Measurements from ENCODE around the gene KRTAP5-3.
A peak's percentile ranks its signal among the peaks of the same experiment; 100 is the strongest.
"Not testable (repeated sequence)": the region's sequence is repeated elsewhere in the genome, so short reads cannot be mapped to it uniquely, and the experiment has no call there.

The KRTAP5-3 gene, protein sequence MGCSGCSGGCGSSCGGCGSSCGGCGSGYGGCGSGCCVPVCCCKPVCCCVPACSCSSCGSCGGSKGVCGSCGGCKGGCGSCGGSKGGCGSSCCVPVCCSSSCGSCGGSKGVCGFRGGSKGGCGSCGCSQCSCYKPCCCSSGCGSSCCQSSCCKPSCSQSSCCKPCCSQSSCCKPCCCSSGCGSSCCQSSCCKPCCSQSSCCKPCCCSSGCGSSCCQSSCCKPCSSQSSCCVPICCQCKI

DNA sequence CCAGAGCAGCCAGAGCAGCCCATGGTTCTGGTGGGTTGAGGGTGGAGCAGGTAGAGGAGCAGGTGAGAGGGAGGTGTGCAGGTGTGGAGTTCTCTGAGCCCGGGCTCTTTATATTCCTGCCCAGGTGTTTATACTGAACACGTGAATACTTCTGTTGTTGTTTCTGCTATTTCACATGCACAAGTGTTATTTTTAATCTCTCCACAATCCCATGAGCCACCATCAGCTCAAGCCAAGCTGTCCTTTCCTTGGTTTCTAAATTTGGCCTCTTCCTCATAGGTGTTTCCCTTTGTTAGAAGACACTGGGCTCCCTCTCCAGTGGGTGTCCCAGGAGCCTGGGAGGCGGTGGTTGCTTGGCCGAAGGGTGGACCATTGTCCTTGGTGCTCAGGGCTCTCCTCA is at the start of gene KRTAP5-3:
Gene KRTAP5-3 (minus strand): TSS at position 101 of the 400 bp plus-strand sequence. CDS start 78 bp downstream, at position 23.
- DNase-seq, result no peak

DNA sequence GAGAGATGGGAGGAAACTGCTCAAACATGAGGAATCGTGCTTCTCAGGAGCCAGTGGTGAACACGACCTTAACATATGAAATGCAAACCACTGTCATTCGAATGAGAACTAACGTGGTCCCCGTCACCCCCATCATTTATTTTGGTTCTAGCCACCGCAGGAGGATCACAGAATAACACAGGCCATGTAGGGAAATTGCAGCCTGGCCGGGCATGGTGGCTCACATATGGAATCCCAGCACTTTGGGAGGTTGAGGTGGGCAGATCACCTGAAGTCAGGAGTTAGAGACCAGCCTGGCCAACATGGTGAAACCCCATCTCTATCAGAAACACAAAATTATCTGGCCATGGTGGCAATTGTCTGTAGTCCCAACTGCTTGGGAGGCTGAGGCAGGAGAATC is 48.4 kb upstream of the KRTAP5-3 start:
- no peak for DNase-seq

DNA sequence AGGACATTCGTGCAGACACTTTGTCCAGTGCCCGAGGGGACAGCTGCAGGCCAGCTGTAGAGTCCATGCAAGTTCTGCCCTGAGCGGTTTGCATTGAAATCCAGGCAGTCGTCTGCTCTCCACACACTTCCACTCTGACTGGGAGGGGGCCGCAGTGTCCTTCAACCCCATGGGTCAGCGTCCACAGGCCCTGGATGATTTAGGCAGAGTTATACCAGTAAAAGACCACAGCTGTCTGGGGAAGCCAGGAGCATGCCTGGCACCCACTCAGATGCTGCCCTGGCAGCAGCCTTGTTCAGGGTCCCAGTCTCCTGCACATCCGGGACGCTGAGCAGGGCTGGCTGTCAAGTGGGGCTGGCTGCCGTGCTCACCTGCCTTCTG is 47.8 kb upstream of the KRTAP5-3 start:
- no peak for DNase-seq

DNA sequence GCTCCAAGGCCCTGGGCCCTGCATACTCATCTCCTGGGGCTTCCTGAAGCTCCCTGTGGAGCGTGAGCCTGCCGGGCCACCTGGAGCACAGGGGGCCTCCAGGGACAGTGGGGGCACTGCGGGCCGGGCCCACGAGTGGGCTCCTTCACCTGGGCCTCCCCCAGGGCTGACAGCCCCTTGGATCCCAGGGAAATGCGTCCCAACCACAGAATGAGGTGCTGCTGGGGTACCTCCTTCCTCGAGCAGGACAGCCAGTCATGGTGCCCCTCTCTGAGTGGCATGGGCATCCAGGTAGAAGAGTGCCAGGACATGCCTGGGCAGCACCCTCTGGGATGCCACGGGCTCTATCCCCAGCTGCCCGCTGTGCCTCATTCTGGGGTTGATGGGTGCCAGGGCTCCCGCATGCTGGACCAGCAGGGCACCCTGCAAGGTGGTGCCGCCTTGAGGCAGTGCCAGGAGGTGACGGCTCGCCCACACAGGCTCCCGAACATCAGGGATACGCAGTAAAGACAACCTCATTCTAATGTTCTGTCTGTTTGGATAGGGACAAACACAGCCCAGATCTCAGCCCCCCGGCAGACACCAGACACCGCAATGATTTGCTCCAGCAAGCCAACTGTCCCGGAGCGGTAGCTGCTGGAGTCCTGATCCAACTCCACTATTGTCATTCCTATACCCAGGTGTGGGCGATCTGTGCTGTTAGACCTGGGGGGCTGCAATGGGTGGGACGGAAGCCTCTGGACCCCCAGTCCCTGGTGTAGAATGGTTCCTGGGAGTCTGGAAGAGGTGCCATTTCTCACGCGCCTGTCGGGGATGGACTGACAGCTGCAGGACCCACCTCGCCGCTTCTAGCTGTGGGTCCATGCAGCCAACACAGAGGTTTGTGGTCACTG is 47.2 kb upstream of the KRTAP5-3 start:
- no peak for DNase-seq

DNA sequence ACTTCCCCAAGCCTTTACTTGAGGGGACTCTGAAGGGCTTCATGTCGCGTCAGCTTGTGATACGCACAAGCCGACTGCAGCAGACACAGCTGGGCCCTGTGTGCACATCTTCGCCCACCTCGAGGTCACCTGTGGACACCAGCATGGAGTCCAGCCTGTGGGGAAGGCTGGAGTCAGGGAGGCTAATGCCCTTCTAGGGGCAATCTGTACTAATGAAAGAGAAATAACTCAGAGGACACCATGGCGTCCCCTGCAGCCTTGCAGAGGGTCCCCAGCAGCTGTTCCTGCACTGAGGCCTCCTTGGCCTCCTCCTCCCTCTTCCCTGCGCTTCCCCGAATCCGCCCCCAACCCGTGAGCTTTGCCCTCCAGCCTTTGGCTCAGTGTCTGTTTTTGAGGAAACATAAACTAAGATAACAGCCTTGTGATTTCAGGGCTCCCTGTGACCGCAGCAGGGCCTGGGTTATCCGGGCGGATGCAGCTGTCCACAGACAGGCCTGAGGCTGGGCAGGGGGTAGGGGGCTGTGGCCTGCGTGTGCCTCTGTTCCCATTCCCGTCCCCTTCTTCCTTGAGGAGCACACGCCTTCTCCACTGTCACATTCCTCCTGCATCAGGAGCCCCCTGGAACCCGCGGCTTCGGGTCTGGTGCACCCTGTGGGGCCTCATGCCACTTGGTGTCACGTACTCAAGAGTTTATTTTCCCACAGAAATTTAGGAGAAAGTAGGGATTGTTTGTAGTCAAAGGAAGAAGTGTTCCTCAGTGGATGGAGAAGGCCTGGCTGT is 46.3 kb upstream of the KRTAP5-3 start:
- no peak for DNase-seq

DNA sequence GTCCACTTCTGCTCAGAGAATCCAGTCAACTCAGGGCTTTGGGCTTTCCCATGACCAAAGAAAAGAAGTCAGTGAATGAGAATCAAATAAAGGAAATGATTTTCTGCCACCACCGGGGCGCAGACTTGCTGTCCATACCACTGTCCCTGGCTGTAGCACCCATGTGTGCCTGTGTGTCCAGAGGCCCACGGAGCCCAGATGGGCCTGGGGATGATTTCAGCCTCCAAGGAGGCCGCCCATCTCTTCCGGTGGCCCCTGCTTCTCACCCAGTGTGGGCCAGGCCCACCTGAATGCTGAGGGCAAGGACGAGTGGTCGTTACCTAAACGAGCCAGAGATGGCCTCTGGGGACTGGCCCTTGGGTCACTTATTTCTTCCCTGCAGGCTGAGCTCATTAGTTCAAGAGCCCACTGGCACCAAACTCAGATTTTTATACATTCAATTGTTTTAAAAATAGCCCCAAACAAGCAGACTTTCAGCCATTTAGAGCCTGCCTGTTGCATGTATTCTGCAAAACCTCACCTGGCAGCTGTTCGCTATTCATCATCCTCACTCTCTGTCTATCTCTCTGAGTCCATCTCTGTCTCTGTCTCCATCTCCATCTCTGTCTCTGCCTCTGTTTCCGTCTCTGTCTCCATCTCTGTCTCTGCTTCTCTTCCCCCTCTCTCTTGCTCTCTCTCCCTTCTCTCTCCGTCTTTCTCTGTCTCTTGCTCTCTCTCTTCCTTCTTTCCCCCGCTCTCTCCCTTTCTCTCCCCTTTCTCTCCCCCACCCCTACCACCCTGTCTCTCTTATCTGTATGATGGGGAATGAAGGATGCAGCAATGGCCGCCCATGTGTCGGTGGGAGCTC is 45.5 kb upstream of the KRTAP5-3 start:
- no peak for DNase-seq

DNA sequence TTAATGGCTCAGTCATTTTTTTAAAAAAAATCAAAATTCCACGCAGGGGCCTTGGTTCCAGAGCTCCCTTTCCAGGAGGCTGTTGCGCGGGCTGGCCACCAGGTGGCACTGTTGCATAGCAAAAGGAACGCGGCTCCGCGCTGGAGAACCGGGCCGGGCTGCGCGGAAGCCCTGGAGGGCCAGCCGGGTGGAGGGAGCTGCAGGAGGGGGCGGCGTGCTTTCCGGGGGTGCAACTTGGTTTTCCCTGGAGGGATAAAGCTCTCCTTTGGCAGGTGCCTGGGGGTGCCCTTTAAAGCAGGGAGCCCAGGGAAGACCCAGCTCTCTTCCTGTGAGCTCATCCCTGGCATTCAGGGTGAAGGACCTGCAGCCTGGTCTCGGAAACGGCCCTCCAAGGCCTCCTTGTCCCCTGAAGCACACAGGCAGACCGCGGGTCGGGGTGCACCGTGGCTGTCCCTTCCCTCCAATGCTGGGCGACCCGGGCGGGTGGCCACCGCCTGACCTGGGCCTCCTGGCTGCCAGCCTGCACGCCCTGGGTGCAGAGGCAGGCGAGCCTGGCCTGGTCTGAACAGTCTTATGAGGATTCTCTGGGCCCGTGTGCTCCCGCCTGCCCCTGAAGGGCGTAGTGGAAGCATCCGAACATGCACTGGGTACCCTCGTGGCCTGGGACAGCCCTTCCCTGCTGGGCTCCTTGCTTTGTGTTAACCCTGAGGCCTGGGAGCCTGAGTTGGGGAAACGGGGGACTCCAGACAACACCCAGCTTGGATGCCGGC is 44.7 kb upstream of the KRTAP5-3 start:
- DNase-seq, result peak; percentile 78

DNA sequence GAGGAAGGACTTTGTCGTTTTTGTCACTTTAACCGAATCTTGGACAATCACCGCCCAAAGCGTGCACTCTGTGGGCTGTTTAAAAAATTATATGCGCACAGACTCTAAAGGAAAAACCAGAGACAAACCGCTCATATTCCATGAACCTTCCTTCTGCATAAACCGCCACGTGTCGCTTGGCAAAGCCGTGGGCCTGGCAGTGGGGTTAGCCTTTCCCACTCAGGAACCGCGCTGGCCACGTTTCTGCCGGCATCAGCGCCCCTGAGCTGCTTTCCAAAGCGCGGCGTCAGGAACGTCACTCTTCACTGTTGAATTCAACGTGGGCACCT is 44.1 kb upstream of the KRTAP5-3 start:
- no peak for DNase-seq

DNA sequence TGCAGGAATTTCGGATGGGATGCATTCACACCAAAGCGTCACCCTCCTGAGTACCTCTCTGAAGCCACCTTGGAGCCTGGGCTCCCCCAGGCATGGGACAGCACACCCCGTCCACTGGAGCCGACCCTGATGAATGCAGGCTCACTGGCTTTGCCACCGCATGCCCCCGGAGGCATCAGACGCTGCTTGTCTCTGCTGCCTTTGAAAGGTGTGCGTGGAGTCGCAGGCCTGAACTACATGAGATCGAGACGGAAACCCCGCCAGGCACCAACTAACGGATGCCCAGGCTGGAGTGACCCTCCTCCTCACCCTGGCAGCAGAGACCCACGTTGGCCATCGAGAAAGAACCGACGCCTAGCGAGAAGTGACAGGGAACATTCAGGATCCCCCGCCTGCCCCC is 43.8 kb upstream of the KRTAP5-3 start:
- DNase-seq, result no peak

DNA sequence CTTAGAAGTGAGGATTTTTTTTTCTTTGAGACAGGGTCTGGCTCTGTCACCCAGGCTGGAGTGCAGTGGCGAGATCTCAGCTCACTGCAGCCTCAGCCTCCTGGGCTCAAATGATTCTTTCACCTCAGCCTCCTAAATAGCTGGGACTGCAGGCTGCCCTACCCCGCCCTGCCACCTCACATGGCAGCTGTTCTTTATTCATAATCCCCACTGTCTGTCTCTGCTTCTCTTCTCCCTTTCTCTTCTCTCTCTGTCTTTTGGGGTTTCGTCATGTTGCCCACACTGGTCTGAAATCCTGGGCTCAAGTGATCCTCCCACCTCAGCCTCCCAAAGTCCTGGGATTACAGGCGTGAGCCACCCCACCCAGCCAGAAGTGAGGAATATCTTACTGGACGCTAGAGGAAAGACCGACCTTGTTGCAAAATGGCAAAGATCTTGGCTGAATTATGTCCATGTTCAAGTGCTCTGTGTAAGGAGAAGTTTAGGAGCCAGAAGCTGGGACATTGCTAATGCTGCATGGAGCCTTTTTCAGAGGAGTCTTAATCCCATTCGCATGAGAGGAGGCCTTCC is 43.2 kb upstream of the KRTAP5-3 start:
- DNase-seq, result no peak

DNA sequence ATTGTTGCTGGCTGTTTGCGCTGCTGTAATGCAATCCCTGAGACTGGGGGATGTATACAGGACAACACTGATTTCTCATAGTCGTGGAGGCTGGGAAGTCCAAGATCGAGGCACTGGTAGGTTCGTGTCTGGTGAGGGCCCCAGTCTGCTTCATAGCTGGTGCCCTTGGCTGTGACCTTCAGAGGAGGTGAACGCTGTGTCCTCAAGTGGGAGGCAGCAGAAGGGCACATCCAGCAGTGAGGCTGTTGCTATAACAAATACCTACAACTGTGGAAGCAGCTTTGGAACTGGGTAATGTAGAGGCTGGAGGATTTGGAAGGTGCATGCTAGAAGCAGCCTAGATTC is 42.6 kb upstream of the KRTAP5-3 start:
- DNase-seq, result no peak

DNA sequence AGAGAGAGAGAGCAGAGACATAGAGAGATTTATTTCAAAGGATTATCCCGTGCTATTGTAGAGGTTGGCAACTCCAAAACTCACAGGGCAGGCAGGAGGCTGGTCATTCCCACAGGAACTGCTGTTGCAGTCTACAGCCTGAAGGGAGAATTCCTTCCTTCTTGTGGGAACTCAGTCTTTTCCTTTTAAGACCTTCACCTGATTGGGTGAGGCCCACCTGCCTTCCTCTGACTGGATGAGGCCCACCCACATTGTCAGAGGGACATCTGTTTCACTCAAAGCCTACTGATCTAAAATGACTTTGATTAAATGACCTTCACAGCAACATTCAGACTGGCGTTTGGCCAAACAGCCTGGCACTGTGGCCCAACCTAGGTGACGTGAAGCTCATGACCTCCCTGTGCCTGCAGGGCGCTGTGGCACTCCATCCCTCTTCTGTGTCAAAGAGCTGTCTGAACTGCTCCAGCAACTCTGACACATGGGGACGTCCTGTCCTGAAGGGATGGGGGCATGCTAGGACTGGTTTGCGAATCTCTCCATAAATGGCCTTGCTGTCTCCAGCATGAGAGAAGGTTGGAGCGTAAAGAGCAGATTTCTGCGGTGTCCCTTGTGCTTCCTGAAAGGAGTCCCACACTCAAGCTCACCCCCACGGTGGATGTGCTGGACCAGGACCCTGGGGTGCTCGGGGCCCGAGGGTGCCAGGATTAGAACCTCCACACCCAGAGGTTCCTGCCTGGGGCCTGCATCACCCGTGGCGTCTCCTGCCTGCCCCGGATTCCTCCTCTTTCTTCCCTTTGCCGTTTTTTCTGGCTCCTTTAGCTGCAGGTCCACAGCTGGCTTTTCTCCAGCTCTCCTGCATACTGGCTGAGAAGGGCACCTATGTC is 42.0 kb upstream of the KRTAP5-3 start:
- DNase-seq, result no peak

DNA sequence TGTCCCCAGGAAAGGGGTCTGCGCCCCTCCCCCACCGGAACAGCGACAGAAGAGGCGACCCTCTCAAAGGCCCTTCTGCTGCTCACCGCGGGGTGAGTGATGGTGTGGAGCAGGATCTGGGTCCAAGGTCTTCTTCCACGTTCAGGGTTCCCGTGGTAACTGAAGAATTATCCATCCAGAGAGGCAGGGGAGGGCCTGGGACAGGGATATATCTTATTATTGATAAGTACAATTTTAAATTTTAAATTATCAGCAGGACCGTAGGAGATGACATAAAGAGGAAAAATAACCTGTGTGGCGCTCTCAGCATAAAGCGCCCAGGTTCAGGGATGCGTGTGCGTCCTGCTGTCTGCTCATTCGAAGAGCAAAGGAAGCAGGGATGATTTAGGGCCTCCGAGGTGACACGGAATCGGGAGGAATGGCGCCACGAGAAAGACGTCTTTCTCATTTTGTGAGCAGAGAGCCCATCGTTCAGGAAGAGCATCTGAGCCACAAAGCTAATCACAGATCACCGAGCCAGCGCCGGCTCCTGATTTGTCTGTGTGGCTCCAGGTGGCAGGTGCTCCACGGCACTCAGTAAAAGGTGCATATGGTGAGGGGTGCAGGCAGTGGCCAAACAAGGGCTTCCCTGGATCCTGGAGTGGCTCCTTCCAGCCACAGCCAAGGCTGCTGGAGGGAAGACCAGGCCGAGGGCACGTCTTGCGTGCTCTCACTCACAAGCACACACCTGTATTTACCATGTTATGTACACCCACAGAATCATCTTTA is 40.6 kb upstream of the KRTAP5-3 start:
- no peak for DNase-seq

DNA sequence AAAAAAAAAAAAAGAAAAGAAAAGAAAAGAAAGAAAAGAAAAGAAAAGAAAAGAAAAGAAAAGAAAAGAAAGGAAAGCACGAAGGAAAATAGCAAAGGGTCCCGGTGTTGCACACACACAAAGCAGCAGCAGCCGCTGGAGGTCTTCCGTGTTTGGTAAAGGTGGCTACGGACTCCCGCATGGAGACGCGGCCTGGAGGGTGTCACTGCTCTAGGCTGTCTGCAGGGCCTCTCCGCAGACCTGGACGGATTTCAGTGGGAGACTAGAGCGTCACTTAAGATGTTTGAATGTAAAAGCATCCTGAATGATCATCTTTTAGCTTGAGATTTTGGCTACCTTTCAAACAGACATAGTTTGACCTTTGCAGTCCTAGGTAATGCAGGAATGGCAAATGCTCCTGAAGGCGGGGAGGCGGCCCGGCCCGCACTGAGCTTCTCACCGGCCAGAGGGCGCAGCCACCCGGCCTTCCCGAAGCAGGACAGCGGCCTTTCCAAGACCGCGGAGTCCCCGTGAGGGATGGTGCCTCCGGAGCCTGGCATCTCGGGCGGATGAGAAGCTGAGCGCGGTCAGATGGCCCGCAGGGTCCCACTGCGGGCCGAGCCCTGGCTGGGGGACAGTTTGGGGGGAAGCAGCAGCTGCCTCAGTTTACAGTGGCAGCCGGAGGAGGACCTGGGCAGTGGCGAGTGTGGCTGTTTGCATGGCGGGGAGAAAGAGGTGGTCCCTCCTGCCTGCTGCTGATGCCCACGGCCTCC is 39.8 kb upstream of the KRTAP5-3 start:
- no peak for DNase-seq

DNA sequence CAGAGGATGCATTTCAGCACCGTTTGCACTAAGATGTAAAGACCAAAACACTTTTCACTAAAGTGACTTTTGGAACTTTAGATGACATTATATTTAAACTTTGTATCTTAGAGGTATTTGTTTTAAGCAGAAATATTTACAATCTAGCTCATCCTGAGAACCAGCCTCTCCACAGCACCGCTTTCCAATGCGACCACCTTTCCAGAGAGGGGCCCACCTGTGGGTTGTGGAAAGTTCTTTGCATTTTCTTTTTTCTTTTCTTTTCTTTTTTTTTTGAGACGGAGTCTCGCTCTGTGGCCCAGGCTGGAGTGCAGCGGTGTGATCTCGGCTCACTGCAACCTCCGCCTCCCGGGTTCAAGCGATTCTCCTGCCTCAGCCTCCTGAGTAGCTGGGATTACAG is 38.3 kb upstream of the KRTAP5-3 start:
- DNase-seq, result not testable (repeated sequence)

DNA sequence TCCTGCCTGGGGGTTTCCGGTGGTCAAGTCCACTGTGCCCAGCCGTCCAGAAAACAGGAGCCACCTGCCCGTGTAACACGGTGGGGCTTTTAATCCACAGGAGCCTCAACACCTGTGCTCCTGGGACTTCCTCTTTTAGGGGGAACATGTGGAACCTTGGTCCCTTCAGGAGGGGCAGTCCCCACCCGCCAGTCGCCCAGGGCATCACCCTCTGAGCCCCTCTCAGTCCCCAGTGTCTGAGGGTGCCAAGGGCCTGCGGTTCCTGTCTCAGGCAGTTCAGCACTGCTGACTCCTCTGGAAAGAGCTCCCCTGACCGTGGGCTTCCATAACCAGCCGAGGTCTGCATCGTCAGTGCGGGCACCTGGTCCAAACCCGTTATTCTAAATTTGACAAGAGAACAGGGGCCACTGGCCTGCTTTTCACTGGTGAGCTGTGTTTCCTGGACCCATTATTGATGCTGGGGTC is 37.1 kb upstream of the KRTAP5-3 start:
- DNase-seq, result no peak

DNA sequence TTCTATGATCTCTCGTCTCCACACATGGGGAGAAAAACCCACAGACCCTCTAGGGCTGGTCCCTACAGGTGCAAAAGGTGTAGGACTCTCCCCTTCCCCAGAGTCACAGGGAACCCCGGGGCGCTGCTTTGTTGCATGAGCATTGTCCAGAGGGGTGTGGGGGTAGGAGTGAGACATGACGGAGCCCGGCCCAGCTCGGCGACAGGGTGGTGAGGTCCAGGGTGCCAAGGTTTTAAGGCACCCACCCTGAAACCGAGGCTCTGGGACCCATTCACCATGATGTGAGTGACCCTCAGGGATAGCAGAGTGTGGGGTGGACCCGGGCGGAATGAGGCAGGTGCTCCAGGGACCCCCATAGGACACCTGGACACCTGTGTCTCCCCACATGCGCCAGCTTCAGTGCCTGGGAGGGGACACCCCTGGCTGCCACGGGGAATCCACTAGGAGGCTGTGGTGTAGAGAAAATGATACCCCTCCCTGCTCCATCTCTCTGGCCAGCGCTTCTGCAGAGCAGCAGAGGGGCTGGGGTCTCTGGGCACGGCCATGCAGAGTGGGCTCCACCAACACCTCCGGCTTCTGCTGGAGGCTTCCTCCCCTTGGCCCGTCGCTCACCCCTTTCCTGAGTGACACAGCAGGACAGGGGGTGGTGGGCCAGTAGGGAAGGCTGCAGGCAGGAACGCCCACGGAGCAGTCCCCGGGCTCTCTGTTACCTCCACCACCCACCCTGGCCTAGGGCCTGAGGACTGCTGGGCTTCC is 36.5 kb upstream of the KRTAP5-3 start:
- DNase-seq, result no peak

DNA sequence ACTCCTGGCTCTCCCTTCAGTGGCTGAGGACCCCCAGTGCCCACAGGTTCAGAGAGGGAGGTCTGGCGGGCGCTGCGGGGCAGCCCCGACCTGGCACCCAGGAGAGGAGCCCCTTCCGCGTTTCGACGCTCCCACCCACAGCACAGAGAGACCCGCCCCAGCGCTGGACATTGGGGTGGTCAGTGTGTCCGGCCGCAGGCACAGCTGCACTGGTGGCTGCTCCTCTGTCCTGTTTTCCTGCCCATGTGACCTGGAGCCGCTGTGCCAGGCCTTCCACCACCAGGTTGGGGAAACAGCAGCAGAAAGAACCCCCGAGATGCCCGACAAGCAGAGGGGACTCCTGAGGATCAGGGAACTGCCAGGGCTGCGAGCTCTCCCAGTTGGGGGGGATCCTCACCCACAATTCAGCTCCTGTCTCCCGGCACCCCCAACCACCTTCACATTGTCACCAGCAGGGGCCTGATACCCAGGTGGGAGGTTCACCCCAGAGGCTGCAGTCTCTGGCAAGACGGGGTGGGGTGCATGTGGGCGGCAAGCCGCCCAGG is 35.0 kb upstream of the KRTAP5-3 start:
- no peak for DNase-seq

All from stimulated activated CD4-positive, alpha-beta T cell treated with anti-CD3 and anti-CD28 coated beads, Interleukin-4, amount 100 ng/mL, for 1 hour (primary cell).